ENCODE data around the gene LYSMD1.

GRCh38 chr1:151198254-151199127 is 32.8 kb upstream of the LYSMD1 start, which contains the start of gene PIP5K1A:
- TF ChIP-seq CTCF (IDR thresholded peaks at IDR 0.05): no peak
- peak; percentile 97 for TF ChIP-seq POLR2AphosphoS5 (IDR thresholded peaks at IDR 0.05; ENCODE audit: insufficient read depth in 1 of 2, low read depth in 1 of 2)
